K562 (cell line): Measurements from ENCODE around the gene DNM1. TPM values are rescaled to one million over a fixed set of nuclear protein-coding genes. Genes with fewer than 3 reads are reported as not detected.

Source experiments
- ARHGAP35 ChIP-seq: fragments of 450-650 bp; IDR thresholded peaks from 2 replicates; pipeline ENCODE4 v1.6.1; 2018; ENCODE audit not compliant: partially characterized antibody
- ARID4B ChIP-seq: sonication (generic); formaldehyde crosslinking; IDR thresholded peaks from 2 replicates; pipeline ENCODE4 v1.8.0; 2022; ENCODE audit warnings: mild to moderate bottlenecking, missing genetic modification reagents
- ATF1 ChIP-seq, 2 experiments: fragments of 450-650 bp in 1 of 2; IDR thresholded peaks; 2 replicates each; pipeline ENCODE4 v1.6.1; 2016; ENCODE audit warnings: missing compliant biosample characterization in 1 of 2, missing genetic modification characterization in 1 of 2
- GABPA ChIP-seq: fragments of 200-800 bp; sonication (Bioruptor generic); conservative IDR thresholded peaks from 2 replicates; pipeline ENCODE4 v1.6.1; 2016; ENCODE audit warnings: low read depth, missing genetic modification characterization, missing compliant biosample characterization
- HMBOX1 ChIP-seq: sonication (generic); IDR thresholded peaks from 2 replicates; pipeline ENCODE4 v1.6.1; 2016
- HNRNPUL1 ChIP-seq: fragments of 200-400 bp; formaldehyde crosslinking; IDR thresholded peaks from 2 replicates; pipeline ENCODE4 v1.6.1; 2017; ENCODE audit warnings: low read length
- MBD2 ChIP-seq: sonication (generic); IDR thresholded peaks from 2 replicates; pipeline ENCODE4 v1.6.1; 2016; ENCODE audit warnings: low read depth, borderline replicate concordance
- MED1 ChIP-seq: sonication (generic); formaldehyde crosslinking; IDR thresholded peaks from 2 replicates; pipeline ENCODE4 v1.8.1; 2023; ENCODE audit warnings: missing genetic modification reagents, borderline replicate concordance
- MEIS2 ChIP-seq: fragments of 450-650 bp; IDR thresholded peaks from 2 replicates; pipeline ENCODE4 v1.6.1; 2014; ENCODE audit warnings: mild to moderate bottlenecking; ENCODE audit not compliant: partially characterized antibody
- MTF1 ChIP-seq: fragments of 250-450 bp; sonication (Bioruptor Pico); IDR thresholded peaks from 2 replicates; pipeline ENCODE4 v1.9.0; 2021; ENCODE audit warnings: moderate library complexity, mild to moderate bottlenecking, inconsistent platforms, borderline replicate concordance
- NCOA1 ChIP-seq: fragments of 450-650 bp; IDR thresholded peaks from 2 replicates; pipeline ENCODE4 v1.6.1; 2016; ENCODE audit warnings: low read depth
- PREB ChIP-seq: sonication (generic); formaldehyde crosslinking; IDR thresholded peaks from 2 replicates; pipeline ENCODE4 v1.8.1; 2023; ENCODE audit warnings: mild to moderate bottlenecking, missing genetic modification reagents
- SIN3B ChIP-seq: fragments of 450-650 bp; IDR thresholded peaks from 2 replicates; pipeline ENCODE4 v1.6.1; 2017; ENCODE audit warnings: low read depth, mild to moderate bottlenecking, moderate library complexity
- SIX5 ChIP-seq, 2 experiments: IDR thresholded peaks; 2 replicates each; pipeline ENCODE4 v1.6.1; 2011; ENCODE audit warnings: low read length in 2 of 2, borderline replicate concordance in 1 of 2, low read depth in 1 of 2, mild to moderate bottlenecking in 1 of 2, moderate library complexity in 1 of 2; ENCODE audit not compliant: insufficient read depth in 1 of 2
- STAT5A ChIP-seq: IDR thresholded peaks from 2 replicates; pipeline ENCODE4 v1.6.1; 2012; ENCODE audit warnings: low read length, inconsistent platforms, borderline replicate concordance
- THAP12 ChIP-seq: fragments of 250-450 bp; sonication (Bioruptor Pico); IDR thresholded peaks from 2 replicates; pipeline ENCODE4 v1.9.0; 2021; ENCODE audit warnings: mild to moderate bottlenecking, inconsistent platforms
- U2AF1 ChIP-seq: fragments of 200-400 bp; formaldehyde crosslinking; optimal IDR thresholded peaks from 2 replicates; pipeline ENCODE3; 2017; ENCODE audit warnings: mild to moderate bottlenecking, low read depth, low read length, moderate library complexity
- ZFP36 ChIP-seq: fragments of 150-350 bp; IDR thresholded peaks from 2 replicates; pipeline ENCODE4 v1.6.1; 2018; ENCODE audit warnings: low read length, low read depth; ENCODE audit not compliant: partially characterized antibody
- ZNF324 ChIP-seq: fragments of 250-450 bp; sonication (Bioruptor Pico); IDR thresholded peaks from 2 replicates; pipeline ENCODE4 v1.4.0; 2020; ENCODE audit warnings: mild to moderate bottlenecking
- ZNF780A ChIP-seq: fragments of 250-450 bp; sonication (Bioruptor Pico); IDR thresholded peaks from 2 replicates; pipeline ENCODE4 v1.5.0; 2021; ENCODE audit warnings: mild to moderate bottlenecking
- polyA plus RNA-seq, 8 experiments: library from polyadenylated mRNA; depleted of rRNA in 4 of 8; stranded (reverse) in 5 of 8; unstranded in 3 of 8; fragments of >200 nt; fragmentation: Nextera tagmentation in 2 of 8; fragmentation: Illumina TruSeq in 1 of 8; extraction: Ambion mirVana in 2 of 8; extraction: Trizol in 1 of 8; gene quantifications; 2 replicates each; pipeline versions ENCODE4 v1.2.1 to v1.2.3, GENCODE V29; 2011 to 2014; ENCODE audit warnings: inconsistent platforms in 1 of 8, missing spikeins in 1 of 8
- total RNA-seq, 7 experiments: library from RNA; depleted of rRNA in 6 of 7; stranded (reverse); fragments of >200 nt in 6 of 7; fragmentation: Illumina TruSeq in 2 of 7; extraction: Trizol in 2 of 7; gene quantifications; 2 replicates each; pipeline versions ENCODE4 v1.2.1 to v1.2.3, GENCODE V29; 2011 to 2021; ENCODE audit warnings: low replicate concordance in 1 of 7

The DNM1 gene
- total and polyA plus RNA-seq, 9 of the 15 experiments (the other 6 are each of a cell fraction or from before 2014, with no cell fraction given), result 0.39 to 23.1 (median 9.1) TPM

GRCh38 chr9:128203024-128203706 is at the start of gene DNM1 (continued):
- TF ChIP-seq THAP12 (CRISPR knock-in tag), result peak; percentile 97
- TF ChIP-seq HMBOX1, result no peak
- no peak for TF ChIP-seq ATF1 (CRISPR knock-in tag; IDR thresholded peaks at IDR 0.05)
- peak; percentile 82 for TF ChIP-seq ATF1 (tag; IDR thresholded peaks at IDR 0.05)
- no peak; the same call in 1 of the 2 replicates for TF ChIP-seq STAT5A
- no peak for TF ChIP-seq PREB (CRISPR knock-in tag)
- no peak for TF ChIP-seq ZNF324 (CRISPR knock-in tag)
- peak; percentile 76 for TF ChIP-seq MEIS2
- no peak for TF ChIP-seq MED1 (CRISPR knock-in tag)
- TF ChIP-seq MTF1 (CRISPR knock-in tag), result peak; percentile 75
- TF ChIP-seq ZNF780A (CRISPR knock-in tag), result no peak
- TF ChIP-seq ZFP36, result peak; percentile 39
- no peak for TF ChIP-seq NCOA1
- TF ChIP-seq SIN3B, result no peak
- TF ChIP-seq ARID4B (CRISPR knock-in tag), result no peak
- peak; percentile 80 for TF ChIP-seq U2AF1
- TF ChIP-seq ARHGAP35, result no peak
- TF ChIP-seq MBD2, result no peak
- TF ChIP-seq HNRNPUL1, result no peak
- no peak for TF ChIP-seq GABPA (tag)
- TF ChIP-seq SIX5 (IDR thresholded peaks at IDR 0.05; ENCODE audit: borderline replicate concordance in 1 of 2, insufficient read depth in 1 of 2, low read depth in 1 of 2, low read length in 2 of 2), result peak in 1 of 2 experiments; percentile 99; a peak in 2 of 4 replicates
